Mucosa of descending colon (tissue), 3 donors: Measurements from ENCODE around the gene ADAMTSL1. TPM values are rescaled to one million over a fixed set of nuclear protein-coding genes. Genes with fewer than 3 reads are reported as not detected.

Experiments used
- ATAC-seq: fragments of 200-7000 bp; cut with Tn5 transposase; one replicate; pipeline ENCODE4 v1.9.1; 2020; ENCODE audit warnings: mild to moderate bottlenecking, moderate library complexity
- DNase-seq, 3 donors: peaks; one replicate each; pipeline ENCODE4 v3.0.0-alpha.2; 2020
- H3K36me3 ChIP-seq: fragments of 200-600 bp; one replicate; pipeline ENCODE4 v1.8.0; 2021; ENCODE audit warnings: low read depth, mild to moderate bottlenecking
- H3K4me1 ChIP-seq: fragments of 200-600 bp; one replicate; pipeline ENCODE4 v1.8.0; 2021; ENCODE audit warnings: low read depth, mild to moderate bottlenecking
- H3K4me3 ChIP-seq: fragments of 200-600 bp; one replicate; pipeline ENCODE4 v1.8.0; 2021; ENCODE audit warnings: mild to moderate bottlenecking
- H3K9me3 ChIP-seq: fragments of 200-600 bp; one replicate; pipeline ENCODE4 v1.8.0; 2021; ENCODE audit warnings: mild to moderate bottlenecking
- intact Hi-C, 2 donors: fragments of 100-400 bp; cut with DNase I in 1 of 2; cut with micrococcal nuclease in 1 of 2; formaldehyde crosslinking; loops; one replicate each; pipeline versions ENCODE4 v1.11.0 to v1.11.1; 2022; cut with DNase I, micrococcal nuclease
- total RNA-seq, 3 donors: library from RNA; stranded (reverse); fragmentation: NEBNext Ultra II Directional in 2 of 3; extraction: Animal tissue kit (Norgen Biotek cat#: 25700) in 2 of 3; gene quantifications; one replicate each; pipeline versions ENCODE4 v1.2.1 to v1.2.4, GENCODE V29; 2021 to 2023
- TF ChIP-seq, protein P1 (sequence below): fragments of 200-600 bp; IDR thresholded peaks from one replicate; pipeline ENCODE4 v1.8.0; 2022; ENCODE audit warnings: antibody characterized with exemption, mild to moderate bottlenecking
- donor health status: DM: no; HTN: no; CAD: no; lungs with moderate emphysema.
- donor health status: DM: no; HTN: no; CAD: no.
- donor health status: DM: no; HTN: yes; CAD: no.

The ADAMTSL1 gene
- total RNA-seq, 3 donors from 2014 or later, result 10.1 to 32.1 (median 22.6) TPM

DNA sequence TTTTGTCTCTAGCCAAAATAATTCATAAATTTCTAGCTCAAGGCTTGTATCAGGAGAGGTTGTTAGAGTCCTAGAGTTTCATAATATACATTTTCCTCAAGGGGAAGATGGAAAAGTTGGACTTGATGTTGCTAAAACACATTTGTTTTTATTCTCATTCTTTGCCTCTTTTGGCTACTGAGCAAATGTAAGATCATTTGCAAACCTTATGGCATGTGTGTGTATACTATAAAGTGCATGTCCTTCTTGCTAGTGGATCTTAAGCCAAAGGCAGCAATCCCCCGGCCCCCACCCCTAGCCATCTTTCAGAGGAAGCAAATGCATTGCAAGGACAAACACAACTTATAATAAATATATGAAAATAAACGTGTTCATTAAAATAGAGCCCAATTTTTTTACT, 43.0 kb downstream of the ADAMTSL1 start:
- intact Hi-C loops, result no loop called here
- no peak for DNase-seq
- Histone ChIP-seq H3K4me3 (no peak overlapping the region), H3K4me1 (no peaks in the 10 kb centered on the region), H3K36me3 (no peaks in the 10 kb centered on the region), H3K9me3 (no peaks in the 10 kb centered on the region)
- ATAC-seq, result no peak
- TF ChIP-seq, protein P1, sequence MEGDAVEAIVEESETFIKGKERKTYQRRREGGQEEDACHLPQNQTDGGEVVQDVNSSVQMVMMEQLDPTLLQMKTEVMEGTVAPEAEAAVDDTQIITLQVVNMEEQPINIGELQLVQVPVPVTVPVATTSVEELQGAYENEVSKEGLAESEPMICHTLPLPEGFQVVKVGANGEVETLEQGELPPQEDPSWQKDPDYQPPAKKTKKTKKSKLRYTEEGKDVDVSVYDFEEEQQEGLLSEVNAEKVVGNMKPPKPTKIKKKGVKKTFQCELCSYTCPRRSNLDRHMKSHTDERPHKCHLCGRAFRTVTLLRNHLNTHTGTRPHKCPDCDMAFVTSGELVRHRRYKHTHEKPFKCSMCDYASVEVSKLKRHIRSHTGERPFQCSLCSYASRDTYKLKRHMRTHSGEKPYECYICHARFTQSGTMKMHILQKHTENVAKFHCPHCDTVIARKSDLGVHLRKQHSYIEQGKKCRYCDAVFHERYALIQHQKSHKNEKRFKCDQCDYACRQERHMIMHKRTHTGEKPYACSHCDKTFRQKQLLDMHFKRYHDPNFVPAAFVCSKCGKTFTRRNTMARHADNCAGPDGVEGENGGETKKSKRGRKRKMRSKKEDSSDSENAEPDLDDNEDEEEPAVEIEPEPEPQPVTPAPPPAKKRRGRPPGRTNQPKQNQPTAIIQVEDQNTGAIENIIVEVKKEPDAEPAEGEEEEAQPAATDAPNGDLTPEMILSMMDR, result no peak

DNA sequence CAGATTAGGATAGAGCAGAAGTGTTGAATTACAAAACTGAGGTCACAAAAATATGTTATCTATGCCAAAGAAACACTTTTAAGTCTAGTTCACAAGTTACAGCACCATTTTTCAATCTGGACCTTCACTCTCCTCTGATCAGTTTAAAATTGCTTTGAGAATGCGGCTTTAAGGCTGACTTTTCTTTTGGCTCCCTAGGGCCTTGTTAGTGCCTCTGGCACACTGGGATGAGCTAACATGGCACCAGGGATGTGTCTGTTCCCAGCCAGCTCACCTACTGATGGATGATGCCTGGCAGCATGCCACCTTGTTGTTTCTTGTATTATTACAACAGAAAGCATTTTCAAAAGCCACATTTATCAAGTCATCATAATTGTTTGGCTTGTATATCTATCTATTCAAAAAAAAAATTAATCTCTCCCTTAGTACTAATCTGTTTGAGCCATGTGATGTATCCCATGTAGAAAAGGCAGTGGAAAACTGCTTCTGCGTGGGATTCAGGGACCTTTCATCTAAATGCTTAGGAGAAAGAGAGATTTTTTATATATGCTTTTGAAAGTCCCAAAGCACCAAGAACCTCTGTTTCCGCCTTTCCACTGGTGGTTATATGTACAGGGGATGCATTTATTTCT, 46.6 kb downstream of the ADAMTSL1 start:
- Histone ChIP-seq H3K4me1 (no peaks in the 10 kb centered on the region), H3K36me3 (no peaks in the 10 kb centered on the region), H3K9me3 (no peaks in the 10 kb centered on the region), H3K4me3 (no peak overlapping the region)
- ATAC-seq, result no peak
- TF ChIP-seq, protein P1, result no peak
- intact Hi-C loops, result no loop called here
- DNase-seq, result no peak

DNA sequence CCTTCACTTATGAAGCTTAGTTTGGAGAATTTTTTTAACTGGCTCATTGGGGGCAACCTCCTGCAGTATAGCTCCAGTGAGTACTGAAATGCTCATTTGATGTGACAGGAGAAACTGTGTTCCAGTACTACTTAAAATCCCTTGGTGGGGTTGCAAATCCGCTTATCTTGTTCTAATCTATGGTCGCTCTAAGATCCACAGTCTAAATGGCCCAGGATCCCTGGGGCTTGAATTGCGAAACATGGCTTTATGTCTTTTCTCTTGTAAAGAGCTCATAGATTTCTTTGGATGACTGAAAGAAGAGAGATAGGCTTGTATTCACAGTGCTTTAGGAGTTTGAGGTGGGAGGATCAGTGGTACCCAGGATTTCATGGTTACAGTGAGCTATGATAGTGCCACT, 52.7 kb downstream of the ADAMTSL1 start:
- no peaks in the 10 kb centered on the region for H3K36me3 ChIP-seq
- DNase-seq (no peak), ATAC-seq (no peak)
- TF ChIP-seq, protein P1, result no peak
- H3K4me3 ChIP-seq, result no peak overlapping the region
- no peaks in the 10 kb centered on the region for H3K9me3 ChIP-seq
- intact Hi-C loops, result no loop called here
- H3K4me1 ChIP-seq, result no peaks in the 10 kb centered on the region

DNA sequence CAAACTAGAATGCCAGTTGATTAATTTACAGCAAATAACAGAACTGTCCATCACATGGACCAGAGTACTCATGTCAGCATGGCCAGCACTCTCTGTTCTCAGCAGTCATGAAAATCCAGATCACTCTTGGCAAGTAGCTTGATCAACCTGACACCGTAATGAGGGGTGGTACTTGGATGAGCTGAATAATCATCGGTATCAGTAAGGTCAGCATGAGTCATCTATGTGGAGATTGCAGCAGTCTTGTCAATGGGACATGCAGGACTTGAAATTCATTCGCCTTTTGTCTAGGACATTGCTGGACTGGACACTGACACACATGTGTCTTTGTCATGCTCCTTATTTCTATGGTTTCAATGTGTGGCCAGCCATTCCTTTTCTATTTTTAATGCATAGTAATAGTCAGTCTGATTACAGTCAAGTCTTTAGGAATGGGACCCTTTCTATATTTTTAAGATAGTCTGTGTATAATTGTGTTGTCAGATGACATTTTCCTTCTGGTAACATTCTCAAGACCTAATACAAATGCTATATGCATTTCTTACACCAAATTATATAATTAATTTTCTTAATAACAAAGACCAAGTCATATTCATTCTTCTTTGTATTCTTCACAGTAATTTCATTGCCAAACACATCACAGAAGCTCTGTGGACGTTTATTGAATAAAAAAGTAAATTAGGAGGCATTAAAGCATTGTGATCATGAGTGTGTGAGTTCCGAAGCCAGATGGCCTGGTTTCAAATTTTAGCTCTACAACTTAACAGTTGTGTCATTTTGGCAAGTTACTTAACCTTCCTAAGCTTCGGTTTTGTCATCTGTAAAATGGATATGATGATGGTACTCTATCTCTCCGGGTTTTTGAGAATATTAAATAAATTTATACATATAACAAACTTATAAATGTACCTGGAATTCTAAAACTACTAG, 57.4 kb downstream of the ADAMTSL1 start:
- no peak overlapping the region for H3K4me3 ChIP-seq
- peaks cover 25% of the 10 kb centered on the region for H3K9me3 ChIP-seq
- no peaks in the 10 kb centered on the region for H3K4me1 ChIP-seq
- DNase-seq (no peak), ATAC-seq (no peak)
- TF ChIP-seq, protein P1, result no peak
- no peaks in the 10 kb centered on the region for H3K36me3 ChIP-seq
- intact Hi-C loops, result no loop called here

DNA sequence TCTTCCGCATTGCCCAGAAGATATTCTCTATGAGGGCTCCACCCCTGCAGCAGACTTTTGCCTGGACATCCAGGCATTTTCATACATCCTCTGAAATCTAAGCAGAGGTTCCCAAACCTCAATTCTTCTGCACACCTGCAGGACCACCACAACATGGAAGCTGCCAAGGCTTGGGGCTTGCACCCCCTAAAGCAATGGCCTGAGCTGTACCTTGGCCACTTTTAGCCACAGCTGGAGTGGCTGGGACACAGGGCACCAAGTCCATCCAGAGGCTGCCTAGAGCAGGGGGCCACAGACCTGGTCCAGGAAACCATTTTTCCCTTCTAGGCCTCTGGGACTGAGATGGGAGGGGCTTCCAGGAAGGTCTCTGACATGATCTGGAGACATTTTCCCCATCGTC, 60.7 kb downstream of the ADAMTSL1 start:
- Histone ChIP-seq H3K9me3 (peaks cover 25% of the 10 kb centered on the region), H3K4me1 (no peaks in the 10 kb centered on the region), H3K36me3 (no peaks in the 10 kb centered on the region), H3K4me3 (no peak overlapping the region)
- ATAC-seq (no peak), DNase-seq (no peak)
- TF ChIP-seq, protein P1, result no peak
- intact Hi-C loops, result no loop called here
